Neural cell (in vitro differentiated cells): ENCODE measurements around the gene INHBC. TPM values are rescaled to one million over a fixed set of nuclear protein-coding genes. Genes with fewer than 3 reads are reported as not detected.

ENCODE experiments used
- H2AFZ ChIP-seq: fragments of 200-600, 300-800 bp; sonication (generic), shearing (Covaris generic); 2 replicates; pipeline ENCODE4 v1.6.0; 2014; ENCODE audit warnings: low read depth, mild to moderate bottlenecking, antibody characterized with exemption, low read length, moderate library complexity
- H3F3A ChIP-seq: fragments of 200-600 bp; shearing (Covaris generic); 2 replicates; pipeline ENCODE4 v1.6.1; 2016; ENCODE audit warnings: mild to moderate bottlenecking, moderate library complexity, mixed read lengths, antibody characterized with exemption, low read length; ENCODE audit not compliant: insufficient read depth, poor library complexity, severe bottlenecking
- H3K27ac ChIP-seq: fragments of 200-600, 300-800 bp; sonication (generic), shearing (Covaris generic); 2 replicates; pipeline ENCODE4 v1.5.1; 2014; ENCODE audit warnings: mild to moderate bottlenecking, low read length, moderate library complexity
- H3K27me3 ChIP-seq: fragments of 300-800, 200-600 bp; sonication (generic), shearing (Covaris generic); 2 replicates; pipeline ENCODE4 v1.6.0; 2014; ENCODE audit warnings: mild to moderate bottlenecking, low read depth, low read length, moderate library complexity; ENCODE audit not compliant: insufficient read depth
- H3K36me3 ChIP-seq: fragments of 300-800, 200-600 bp; sonication (generic), shearing (Covaris generic); 2 replicates; pipeline ENCODE4 v1.5.1; 2014; ENCODE audit warnings: mild to moderate bottlenecking, antibody characterized with exemption, low read length, moderate library complexity; ENCODE audit not compliant: insufficient read depth
- H3K4me2 ChIP-seq: fragments of 300-800, 200-600 bp; sonication (generic), shearing (Covaris generic); 2 replicates; pipeline ENCODE4 v1.6.0; 2014; ENCODE audit warnings: mild to moderate bottlenecking, low read length
- H3K4me3 ChIP-seq: fragments of 300-800, 200-600 bp; sonication (generic), shearing (Covaris generic); 2 replicates; pipeline ENCODE4 v1.5.1; 2014; ENCODE audit warnings: mild to moderate bottlenecking, low read length, moderate library complexity
- H3K79me2 ChIP-seq: fragments of 200-600 bp; shearing (Covaris generic); replicated peaks from 2 replicates; pipeline ENCODE4 v1.6.0; 2014; ENCODE audit warnings: mild to moderate bottlenecking, low read length, moderate library complexity; ENCODE audit not compliant: insufficient read depth
- H3K9ac ChIP-seq: fragments of 300-800, 200-600 bp; sonication (generic), shearing (Covaris generic); 2 replicates; pipeline ENCODE4 v1.6.1; 2016; ENCODE audit warnings: mild to moderate bottlenecking, low read length, mixed read lengths
- H3K9me2 ChIP-seq: fragments of 200-600 bp; shearing (Covaris generic); 2 replicates; pipeline ENCODE4 v1.6.1; 2016; ENCODE audit warnings: mild to moderate bottlenecking, low read length, mixed read lengths; ENCODE audit not compliant: insufficient read depth
- H3K9me3 ChIP-seq: fragments of 200-600, 300-800 bp; sonication (generic), shearing (Covaris generic); 2 replicates; pipeline ENCODE4 v1.6.1; 2016; ENCODE audit warnings: mild to moderate bottlenecking, mixed run types, low read length, moderate library complexity, mixed read lengths
- H4K20me1 ChIP-seq: fragments of 200-600 bp; shearing (Covaris generic); 2 replicates; pipeline ENCODE4 v1.6.1; 2016; ENCODE audit warnings: mild to moderate bottlenecking, mixed run types; ENCODE audit not compliant: insufficient read depth
- EP300 ChIP-seq: fragments of 450-650 bp; conservative IDR thresholded peaks from 2 replicates; pipeline ENCODE4 v1.6.1; 2014; ENCODE audit warnings: antibody characterized with exemption, mild to moderate bottlenecking, moderate library complexity; ENCODE audit not compliant: poor library complexity, severe bottlenecking
- EZH2 ChIP-seq: fragments of 200-600, 300-800 bp; shearing (Covaris generic), sonication (generic); IDR thresholded peaks from 2 replicates; pipeline ENCODE4 v1.6.1; 2014; ENCODE audit warnings: antibody characterized with exemption, low read length, borderline replicate concordance, mild to moderate bottlenecking; ENCODE audit not compliant: insufficient read depth, poor library complexity, severe bottlenecking
- MXI1 ChIP-seq: fragments of 450-650 bp; conservative IDR thresholded peaks from 2 replicates; pipeline ENCODE4 v1.6.1; 2014; ENCODE audit warnings: antibody characterized with exemption, mild to moderate bottlenecking; ENCODE audit not compliant: poor library complexity, severe bottlenecking
- POLR2AphosphoS5 ChIP-seq: IDR thresholded peaks from 2 replicates; pipeline ENCODE4 v1.6.1; 2012
- RAD21 ChIP-seq: fragments of 450-650 bp; conservative IDR thresholded peaks from 2 replicates; pipeline ENCODE4 v1.6.1; 2014; ENCODE audit warnings: antibody characterized with exemption, mild to moderate bottlenecking, moderate library complexity
- SMC3 ChIP-seq: fragments of 450-650 bp; conservative IDR thresholded peaks from 2 replicates; pipeline ENCODE4 v1.6.1; 2014; ENCODE audit warnings: antibody characterized with exemption, mild to moderate bottlenecking, moderate library complexity; ENCODE audit not compliant: poor library complexity
- TAF1 ChIP-seq: IDR thresholded peaks from 2 replicates; pipeline ENCODE4 v1.6.1; 2012; ENCODE audit warnings: low read depth
- polyA plus RNA-seq: library from polyadenylated mRNA; depleted of rRNA; stranded (reverse); fragments of >200 nt; gene quantifications from 2 replicates; pipeline ENCODE4 v1.2.3, GENCODE V29; 2014
- TF ChIP-seq, protein P1 (sequence below): fragments of 450-650 bp; IDR thresholded peaks from 2 replicates; pipeline ENCODE4 v1.5.1; 2014; ENCODE audit warnings: antibody characterized with exemption, mild to moderate bottlenecking, moderate library complexity; ENCODE audit not compliant: poor library complexity, severe bottlenecking
- TF ChIP-seq, protein P2 (sequence below): IDR thresholded peaks from 2 replicates; pipeline ENCODE4 v1.6.1; 2012; ENCODE audit warnings: borderline replicate concordance

Gene INHBC
- polyA plus RNA-seq, 1 donor from 2014 or later, result not detected

DNA sequence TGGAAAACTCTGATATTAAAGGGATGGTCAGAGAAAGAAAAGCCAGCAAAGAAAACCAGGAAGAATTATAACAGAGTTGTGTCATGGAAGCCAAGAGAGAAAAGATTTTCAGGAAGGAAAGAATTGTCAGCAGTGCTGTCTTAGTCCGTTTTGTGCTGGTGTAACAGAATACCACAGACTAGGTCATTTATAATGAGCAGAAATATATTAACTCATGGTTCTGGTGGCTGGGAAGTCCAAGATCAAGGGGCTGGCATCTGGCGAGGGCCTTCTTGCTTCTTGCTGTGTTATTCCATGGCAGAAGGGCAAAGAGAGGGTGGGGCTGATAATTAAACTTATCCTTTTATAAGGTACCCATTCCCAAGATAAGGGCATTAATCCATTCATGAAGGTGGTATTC is 14.1 kb downstream of the INHBC start:
- Histone ChIP-seq H3K4me2 (no peak overlapping the region), H3K79me2 (no peaks in the 10 kb centered on the region), H3K9me3 (no peaks in the 10 kb centered on the region), H3K4me3 (no peak overlapping the region), H4K20me1 (no peaks in the 10 kb centered on the region), H3K36me3 (no peaks in the 10 kb centered on the region), H3K9me2 (no peaks in the 10 kb centered on the region), H3K27me3 (no peaks in the 10 kb centered on the region), H3K27ac (no peak overlapping the region), H2AFZ (no peak overlapping the region), H3K9ac (no peak overlapping the region), H3F3A (no peaks in the 10 kb centered on the region)
- TF ChIP-seq EZH2, result no peak
- no peak for TF ChIP-seq MXI1
- TF ChIP-seq RAD21, result no peak
- TF ChIP-seq TAF1, result no peak
- TF ChIP-seq EP300, result no peak
- TF ChIP-seq SMC3, result no peak
- TF ChIP-seq, protein P1, sequence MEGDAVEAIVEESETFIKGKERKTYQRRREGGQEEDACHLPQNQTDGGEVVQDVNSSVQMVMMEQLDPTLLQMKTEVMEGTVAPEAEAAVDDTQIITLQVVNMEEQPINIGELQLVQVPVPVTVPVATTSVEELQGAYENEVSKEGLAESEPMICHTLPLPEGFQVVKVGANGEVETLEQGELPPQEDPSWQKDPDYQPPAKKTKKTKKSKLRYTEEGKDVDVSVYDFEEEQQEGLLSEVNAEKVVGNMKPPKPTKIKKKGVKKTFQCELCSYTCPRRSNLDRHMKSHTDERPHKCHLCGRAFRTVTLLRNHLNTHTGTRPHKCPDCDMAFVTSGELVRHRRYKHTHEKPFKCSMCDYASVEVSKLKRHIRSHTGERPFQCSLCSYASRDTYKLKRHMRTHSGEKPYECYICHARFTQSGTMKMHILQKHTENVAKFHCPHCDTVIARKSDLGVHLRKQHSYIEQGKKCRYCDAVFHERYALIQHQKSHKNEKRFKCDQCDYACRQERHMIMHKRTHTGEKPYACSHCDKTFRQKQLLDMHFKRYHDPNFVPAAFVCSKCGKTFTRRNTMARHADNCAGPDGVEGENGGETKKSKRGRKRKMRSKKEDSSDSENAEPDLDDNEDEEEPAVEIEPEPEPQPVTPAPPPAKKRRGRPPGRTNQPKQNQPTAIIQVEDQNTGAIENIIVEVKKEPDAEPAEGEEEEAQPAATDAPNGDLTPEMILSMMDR, result no peak
- TF ChIP-seq POLR2AphosphoS5, result no peak
- TF ChIP-seq, protein P2, sequence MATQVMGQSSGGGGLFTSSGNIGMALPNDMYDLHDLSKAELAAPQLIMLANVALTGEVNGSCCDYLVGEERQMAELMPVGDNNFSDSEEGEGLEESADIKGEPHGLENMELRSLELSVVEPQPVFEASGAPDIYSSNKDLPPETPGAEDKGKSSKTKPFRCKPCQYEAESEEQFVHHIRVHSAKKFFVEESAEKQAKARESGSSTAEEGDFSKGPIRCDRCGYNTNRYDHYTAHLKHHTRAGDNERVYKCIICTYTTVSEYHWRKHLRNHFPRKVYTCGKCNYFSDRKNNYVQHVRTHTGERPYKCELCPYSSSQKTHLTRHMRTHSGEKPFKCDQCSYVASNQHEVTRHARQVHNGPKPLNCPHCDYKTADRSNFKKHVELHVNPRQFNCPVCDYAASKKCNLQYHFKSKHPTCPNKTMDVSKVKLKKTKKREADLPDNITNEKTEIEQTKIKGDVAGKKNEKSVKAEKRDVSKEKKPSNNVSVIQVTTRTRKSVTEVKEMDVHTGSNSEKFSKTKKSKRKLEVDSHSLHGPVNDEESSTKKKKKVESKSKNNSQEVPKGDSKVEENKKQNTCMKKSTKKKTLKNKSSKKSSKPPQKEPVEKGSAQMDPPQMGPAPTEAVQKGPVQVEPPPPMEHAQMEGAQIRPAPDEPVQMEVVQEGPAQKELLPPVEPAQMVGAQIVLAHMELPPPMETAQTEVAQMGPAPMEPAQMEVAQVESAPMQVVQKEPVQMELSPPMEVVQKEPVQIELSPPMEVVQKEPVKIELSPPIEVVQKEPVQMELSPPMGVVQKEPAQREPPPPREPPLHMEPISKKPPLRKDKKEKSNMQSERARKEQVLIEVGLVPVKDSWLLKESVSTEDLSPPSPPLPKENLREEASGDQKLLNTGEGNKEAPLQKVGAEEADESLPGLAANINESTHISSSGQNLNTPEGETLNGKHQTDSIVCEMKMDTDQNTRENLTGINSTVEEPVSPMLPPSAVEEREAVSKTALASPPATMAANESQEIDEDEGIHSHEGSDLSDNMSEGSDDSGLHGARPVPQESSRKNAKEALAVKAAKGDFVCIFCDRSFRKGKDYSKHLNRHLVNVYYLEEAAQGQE, result no peak

DNA sequence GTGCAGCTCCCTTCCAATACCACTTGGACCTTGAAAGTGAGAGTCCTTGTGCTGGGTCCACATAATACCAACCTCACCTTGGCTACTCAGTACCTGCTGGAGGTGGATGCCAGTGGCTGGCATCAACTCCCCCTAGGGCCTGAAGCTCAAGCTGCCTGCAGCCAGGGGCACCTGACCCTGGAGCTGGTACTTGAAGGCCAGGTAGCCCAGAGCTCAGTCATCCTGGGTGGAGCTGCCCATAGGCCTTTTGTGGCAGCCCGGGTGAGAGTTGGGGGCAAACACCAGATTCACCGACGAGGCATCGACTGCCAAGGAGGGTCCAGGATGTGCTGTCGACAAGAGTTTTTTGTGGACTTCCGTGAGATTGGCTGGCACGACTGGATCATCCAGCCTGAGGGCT is 14.8 kb downstream of the INHBC start:
- Histone ChIP-seq H3K9ac (no peak overlapping the region), H3F3A (no peaks in the 10 kb centered on the region), H3K4me2 (no peak overlapping the region), H3K4me3 (no peak overlapping the region), H3K27me3 (no peaks in the 10 kb centered on the region), H3K79me2 (no peaks in the 10 kb centered on the region), H3K9me3 (no peaks in the 10 kb centered on the region), H4K20me1 (no peaks in the 10 kb centered on the region), H3K36me3 (no peaks in the 10 kb centered on the region), H3K27ac (no peak overlapping the region), H3K9me2 (no peaks in the 10 kb centered on the region), H2AFZ (no peak overlapping the region)
- TF ChIP-seq SMC3, result no peak
- no peak for TF ChIP-seq MXI1
- TF ChIP-seq EZH2, result no peak
- no peak for TF ChIP-seq POLR2AphosphoS5
- TF ChIP-seq, protein P2, result no peak
- no peak for TF ChIP-seq RAD21
- no peak for TF ChIP-seq EP300
